ENCODE results near the gene ECE2.

- TF ChIP-seq ZNF384 (IDR thresholded peaks at IDR 0.05; ENCODE audit: borderline replicate concordance, low read depth, low read length), result no peak
- TF ChIP-seq BRCA1 (IDR thresholded peaks at IDR 0.05; ENCODE audit: low read depth, low read length), result no peak
Observed at GRCh38 chr3:184234224-184234623, 41.6 kb upstream of the ECE2 start.
